Measurements from ENCODE around the gene NAA38.

GRCh38 chr17:7834542-7834956 lies 22.8 kb downstream of the NAA38 start:
- TF ChIP-seq POLR2A (IDR thresholded peaks at IDR 0.05; ENCODE audit: low read length) (no peak), GATA1 (IDR thresholded peaks at IDR 0.05; ENCODE audit: low read depth, low read length) (no peak)
